Mammary epithelial cell (primary cell): Measurements from ENCODE around the gene RANBP2.

Experiments
- EZH2 ChIP-seq: IDR thresholded peaks from 2 replicates; pipeline ENCODE4 v1.6.1; 2012; ENCODE audit warnings: low read length, inconsistent platforms, borderline replicate concordance
- TF ChIP-seq, protein P1 (sequence below), 2 donors: IDR thresholded peaks in 1 of 2; conservative IDR thresholded peaks in 1 of 2; 2 replicates each; pipeline ENCODE4 v1.5.1; 2011 to 2012; ENCODE audit warnings: inconsistent platforms in 2 of 2, low read length in 2 of 2, mild to moderate bottlenecking in 2 of 2, control low read depth in 1 of 2, low read depth in 1 of 2; ENCODE audit not compliant: insufficient read depth in 1 of 2; ENCODE audit errors: extremely low read depth in 1 of 2

DNA sequence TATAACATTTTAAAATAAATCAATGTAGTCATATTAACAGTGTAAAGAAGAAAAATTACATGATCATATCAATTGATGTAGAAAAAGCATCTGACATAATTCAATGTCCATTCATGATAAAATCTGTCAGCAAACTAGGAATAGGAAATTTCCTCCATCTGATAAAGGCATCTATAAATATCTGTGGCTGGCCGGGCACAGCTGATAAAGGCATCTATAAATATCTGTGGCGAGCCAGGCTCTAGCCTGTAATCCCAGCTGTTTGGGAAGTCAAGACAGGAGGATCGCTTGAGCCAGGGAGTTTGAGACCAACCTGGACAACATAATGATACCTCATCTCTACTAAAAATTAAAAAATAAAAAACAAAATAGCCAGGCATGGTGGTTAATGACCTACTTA, 18.1 kb upstream of the RANBP2 start:
- TF ChIP-seq, protein P1, sequence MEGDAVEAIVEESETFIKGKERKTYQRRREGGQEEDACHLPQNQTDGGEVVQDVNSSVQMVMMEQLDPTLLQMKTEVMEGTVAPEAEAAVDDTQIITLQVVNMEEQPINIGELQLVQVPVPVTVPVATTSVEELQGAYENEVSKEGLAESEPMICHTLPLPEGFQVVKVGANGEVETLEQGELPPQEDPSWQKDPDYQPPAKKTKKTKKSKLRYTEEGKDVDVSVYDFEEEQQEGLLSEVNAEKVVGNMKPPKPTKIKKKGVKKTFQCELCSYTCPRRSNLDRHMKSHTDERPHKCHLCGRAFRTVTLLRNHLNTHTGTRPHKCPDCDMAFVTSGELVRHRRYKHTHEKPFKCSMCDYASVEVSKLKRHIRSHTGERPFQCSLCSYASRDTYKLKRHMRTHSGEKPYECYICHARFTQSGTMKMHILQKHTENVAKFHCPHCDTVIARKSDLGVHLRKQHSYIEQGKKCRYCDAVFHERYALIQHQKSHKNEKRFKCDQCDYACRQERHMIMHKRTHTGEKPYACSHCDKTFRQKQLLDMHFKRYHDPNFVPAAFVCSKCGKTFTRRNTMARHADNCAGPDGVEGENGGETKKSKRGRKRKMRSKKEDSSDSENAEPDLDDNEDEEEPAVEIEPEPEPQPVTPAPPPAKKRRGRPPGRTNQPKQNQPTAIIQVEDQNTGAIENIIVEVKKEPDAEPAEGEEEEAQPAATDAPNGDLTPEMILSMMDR (conservative IDR thresholded peaks at IDR 0.05 in 1 of 2, IDR thresholded peaks at IDR 0.05 in 1 of 2; ENCODE audit: extremely low read depth in 1 of 2, insufficient read depth in 1 of 2, low read depth in 1 of 2, low read length in 2 of 2), result no peak
- TF ChIP-seq EZH2, result no peak
